Liver (tissue), 9 donors: ENCODE measurements around the gene BTAF1. TPM values are rescaled to one million over a fixed set of nuclear protein-coding genes. Genes with fewer than 3 reads are reported as not detected.

ENCODE experiments used
- DNase-seq: peaks from one replicate; pipeline ENCODE4 v3.0.0-alpha.2; 2017; ENCODE audit warnings: low spot score
- H3K27ac ChIP-seq, 2 donors: one replicate each; pipeline ENCODE4 v1.7.0; 2013; ENCODE audit warnings: inconsistent platforms in 2 of 2, low read length in 2 of 2, control low read depth in 1 of 2, low read depth in 1 of 2, mild to moderate bottlenecking in 1 of 2
- H3K27me3 ChIP-seq, 4 donors: one replicate each; pipeline versions ENCODE4 v1.6.1 to v1.7.0; 2013; ENCODE audit warnings: low read length in 3 of 4, inconsistent platforms in 1 of 4, mild to moderate bottlenecking in 1 of 4, moderate library complexity in 1 of 4; ENCODE audit not compliant: control insufficient read depth in 4 of 4, insufficient read depth in 4 of 4
- H3K36me3 ChIP-seq, 4 donors: one replicate each; pipeline versions ENCODE4 v1.6.1 to v1.7.0; 2013; ENCODE audit warnings: low read length in 3 of 4, mild to moderate bottlenecking in 3 of 4, low read depth in 1 of 4, moderate library complexity in 1 of 4; ENCODE audit not compliant: control insufficient read depth in 4 of 4, insufficient read depth in 3 of 4
- H3K4me1 ChIP-seq, 4 donors: one replicate each; pipeline versions ENCODE4 v1.6.1 to v1.7.0; 2013; ENCODE audit warnings: low read length in 3 of 4, mild to moderate bottlenecking in 3 of 4, moderate library complexity in 1 of 4; ENCODE audit not compliant: control insufficient read depth in 4 of 4, insufficient read depth in 4 of 4
- H3K4me3 ChIP-seq, 3 donors: one replicate each; pipeline versions ENCODE4 v1.6.1 to v1.7.0; 2013; ENCODE audit warnings: low read length in 3 of 3, control low read depth in 1 of 3, low read depth in 1 of 3, mild to moderate bottlenecking in 1 of 3
- H3K9ac ChIP-seq, 2 donors: one replicate each; pipeline ENCODE4 v1.7.0; 2013; ENCODE audit warnings: low read length in 2 of 2, mild to moderate bottlenecking in 2 of 2, moderate library complexity in 2 of 2, control low read depth in 1 of 2, low read depth in 1 of 2
- H3K9me3 ChIP-seq, 4 donors: one replicate each; pipeline versions ENCODE4 v1.6.1 to v1.7.0; 2013; ENCODE audit warnings: low read length in 3 of 4; ENCODE audit not compliant: control insufficient read depth in 4 of 4
- ATF3 ChIP-seq: IDR thresholded peaks from 2 replicates; pipeline ENCODE4 v1.6.1; 2016; ENCODE audit warnings: antibody characterized with exemption
- CTCF ChIP-seq: fragments of 150-350 bp; IDR thresholded peaks from 2 replicates; pipeline ENCODE4 v1.5.1; 2017; ENCODE audit warnings: improper control_type of control experiment, low read depth, low read length; ENCODE audit not compliant: missing input control
- EGR1 ChIP-seq, 2 donors: IDR thresholded peaks; 2 replicates each; pipeline ENCODE4 v1.6.1; 2016 to 2018; ENCODE audit warnings: antibody characterized with exemption in 2 of 2, low read depth in 2 of 2
- GABPA ChIP-seq, 2 donors: IDR thresholded peaks in 1 of 2; conservative IDR thresholded peaks in 1 of 2; 2 replicates each; pipeline ENCODE4 v1.6.1; 2016; ENCODE audit warnings: antibody characterized with exemption in 2 of 2, mild to moderate bottlenecking in 1 of 2, moderate library complexity in 1 of 2
- HNF4A ChIP-seq, 2 donors: conservative IDR thresholded peaks; 2 replicates each; pipeline ENCODE4 v1.6.1; 2016; ENCODE audit warnings: antibody characterized with exemption in 2 of 2, mild to moderate bottlenecking in 2 of 2
- HNF4G ChIP-seq: IDR thresholded peaks from 2 replicates; pipeline ENCODE4 v1.6.1; 2016; ENCODE audit warnings: antibody characterized with exemption
- JUND ChIP-seq, 2 donors: IDR thresholded peaks; 2 replicates each; pipeline ENCODE4 v1.6.1; 2016; ENCODE audit warnings: antibody characterized with exemption in 2 of 2
- MAX ChIP-seq: IDR thresholded peaks from 2 replicates; pipeline ENCODE4 v1.6.1; 2016; ENCODE audit warnings: antibody characterized with exemption
- NR2F2 ChIP-seq: IDR thresholded peaks from 2 replicates; pipeline ENCODE4 v1.6.1; 2016; ENCODE audit warnings: antibody characterized with exemption
- RAD21 ChIP-seq, 2 donors: IDR thresholded peaks; 2 replicates each; pipeline ENCODE4 v1.6.1; 2016; ENCODE audit warnings: antibody characterized with exemption in 2 of 2, mild to moderate bottlenecking in 2 of 2
- REST ChIP-seq: IDR thresholded peaks from 2 replicates; pipeline ENCODE4 v1.6.1; 2016; ENCODE audit warnings: antibody characterized with exemption, mild to moderate bottlenecking
- RXRA ChIP-seq, 2 donors: IDR thresholded peaks; 2 replicates each; pipeline ENCODE4 v1.6.1; 2017 to 2018; ENCODE audit warnings: antibody characterized with exemption in 2 of 2, mild to moderate bottlenecking in 1 of 2
- SP1 ChIP-seq: IDR thresholded peaks from 2 replicates; pipeline ENCODE4 v1.6.1; 2018; ENCODE audit warnings: antibody characterized with exemption, mild to moderate bottlenecking
- TAF1 ChIP-seq: conservative IDR thresholded peaks from 2 replicates; pipeline ENCODE4 v1.6.1; 2016; ENCODE audit warnings: antibody characterized with exemption, mild to moderate bottlenecking
- YY1 ChIP-seq: IDR thresholded peaks from 2 replicates; pipeline ENCODE4 v1.6.1; 2016; ENCODE audit warnings: antibody characterized with exemption, mild to moderate bottlenecking
- ZBTB33 ChIP-seq: IDR thresholded peaks from 2 replicates; pipeline ENCODE4 v1.6.1; 2016; ENCODE audit warnings: antibody characterized with exemption
- WGBS: extraction: QIAGEN DNeasy Blood & Tissue Kit; methylation state at CpG from one replicate; pipeline ENCODE4 v1.1.7; 2013; 5-methylcytosine and 5-hydroxymethylcytosine counted together
- polyA plus RNA-seq, 2 donors: library from polyadenylated mRNA; stranded (reverse) in 1 of 2; unstranded in 1 of 2; fragments of 200-250 nt in 1 of 2; fragments of >200 nt in 1 of 2; fragmentation: Nextera tagmentation in 1 of 2; extraction: Ambion mirVana in 1 of 2; gene quantifications; one replicate each; pipeline versions ENCODE4 v1.2.1 to v1.2.3, GENCODE V29; 2013 to 2015
- total RNA-seq, 2 donors: library from RNA; depleted of rRNA; stranded (reverse); fragments of >200 nt; gene quantifications; one replicate each; pipeline ENCODE4 v1.2.3, GENCODE V29; 2014
- donor health status: healthy.
- donor health status: healthy.
- donor health status: healthy.
- donor health status: healthy.
- donor health status: healthy.

Gene BTAF1
- total and polyA plus RNA-seq, 4 donors = 5.9 to 49.6 (median 18.0) TPM

- TF ChIP-seq MAX = no peak
- TF ChIP-seq HNF4G = no peak
- TF ChIP-seq SP1 = no peak
- TF ChIP-seq HNF4A (conservative IDR thresholded peaks at IDR 0.05) = no peak
- TF ChIP-seq EGR1 (IDR thresholded peaks at IDR 0.05; ENCODE audit: low read depth in 2 of 2) = no peak
- TF ChIP-seq NR2F2 = no peak
Measured at GRCh38 chr10:91884536-91884935, 39.0 kb upstream of the BTAF1 start (continued).

- H3K27ac ChIP-seq = no peak overlapping the region
- WGBS = 97% methylated on average over 9 of the region's 9 CpGs
- no peak for TF ChIP-seq EGR1 (IDR thresholded peaks at IDR 0.05; ENCODE audit: low read depth in 2 of 2)
- no peak for TF ChIP-seq CTCF
- no peak for TF ChIP-seq YY1
- TF ChIP-seq RAD21 (IDR thresholded peaks at IDR 0.05) = no peak
Measured at GRCh38 chr10:91885362-91886079, 38.0 kb upstream of the BTAF1 start.

GRCh38 chr10:91886954-91887271 lies 36.7 kb upstream of the BTAF1 start:
- H3K27ac ChIP-seq = no peak overlapping the region
- peak overlapping the region in 2 of 3 donors; percentile 49 to 67 for H3K4me3 ChIP-seq
- 31% methylated on average over 6 of the region's 6 CpGs for WGBS
- H3K36me3 ChIP-seq = no peaks in the 10 kb centered on the region
- TF ChIP-seq RXRA (IDR thresholded peaks at IDR 0.05) = no peak
- TF ChIP-seq NR2F2 = no peak
- TF ChIP-seq EGR1 (IDR thresholded peaks at IDR 0.05; ENCODE audit: low read depth in 2 of 2) = no peak
- TF ChIP-seq YY1 = no peak
- TF ChIP-seq ZBTB33 = no peak
- TF ChIP-seq TAF1 = no peak
- no peak for TF ChIP-seq MAX
- no peak for TF ChIP-seq RAD21 (IDR thresholded peaks at IDR 0.05)
- TF ChIP-seq CTCF = no peak
- no peak for TF ChIP-seq HNF4A (conservative IDR thresholded peaks at IDR 0.05)
- TF ChIP-seq HNF4G = no peak
- TF ChIP-seq ATF3 = no peak
- no peak for TF ChIP-seq GABPA (IDR thresholded peaks at IDR 0.05 in 1 of 2, conservative IDR thresholded peaks at IDR 0.05 in 1 of 2)
- TF ChIP-seq REST = no peak
- TF ChIP-seq JUND (IDR thresholded peaks at IDR 0.05) = no peak
- H3K9me3 ChIP-seq = no peaks in the 10 kb centered on the region
- no peak overlapping the region for H3K9ac ChIP-seq
- no peak for DNase-seq
- no peaks in the 10 kb centered on the region for H3K27me3 ChIP-seq
- H3K4me1 ChIP-seq = peaks cover 0 to 11% (median 10%) of the 10 kb centered on the region in 4 donors

More at GRCh38 chr10:91885362-91886079, 38.0 kb upstream of the BTAF1 start:
- Histone ChIP-seq H3K4me3 (no peak overlapping the region), H3K36me3 (no peaks in the 10 kb centered on the region), H3K9ac (no peak overlapping the region), H3K4me1 (peaks cover 0 to 11% (median 10%) of the 10 kb centered on the region in 4 donors), H3K9me3 (no peaks in the 10 kb centered on the region), H3K27me3 (no peaks in the 10 kb centered on the region)
- DNase-seq = no peak
